Ishikawa (cell line): ENCODE results near the gene KRT82.

Experiments
- CEBPB ChIP-seq: IDR thresholded peaks from 2 replicates; pipeline ENCODE4 v1.6.1; 2012
- CREB1 ChIP-seq: IDR thresholded peaks from 2 replicates; pipeline ENCODE4 v1.6.1; 2012; ENCODE audit warnings: low read depth
- EGR1 ChIP-seq: IDR thresholded peaks from 2 replicates; pipeline ENCODE4 v1.6.1; 2012
- EP300 ChIP-seq: IDR thresholded peaks from 2 replicates; pipeline ENCODE4 v1.6.1; 2012; ENCODE audit warnings: borderline replicate concordance
- FOXM1 ChIP-seq: IDR thresholded peaks from 2 replicates; pipeline ENCODE4 v1.6.1; 2012; ENCODE audit warnings: low read depth, borderline replicate concordance
- NFIC ChIP-seq: IDR thresholded peaks from 2 replicates; pipeline ENCODE4 v1.6.1; 2012
- RAD21 ChIP-seq: IDR thresholded peaks from 2 replicates; pipeline ENCODE4 v1.6.1; 2012; ENCODE audit warnings: low read depth
- TAF1 ChIP-seq: IDR thresholded peaks from 2 replicates; pipeline ENCODE4 v1.6.1; 2012; ENCODE audit warnings: low read depth, mild to moderate bottlenecking
- TCF12 ChIP-seq: IDR thresholded peaks from 2 replicates; pipeline ENCODE4 v1.6.1; 2012; ENCODE audit warnings: low read depth
- TEAD4 ChIP-seq: IDR thresholded peaks from 2 replicates; pipeline ENCODE4 v1.6.1; 2012
- YY1 ChIP-seq: IDR thresholded peaks from 2 replicates; pipeline ENCODE4 v1.6.1; 2012; ENCODE audit warnings: low read depth
- ZBTB7A ChIP-seq: IDR thresholded peaks from 2 replicates; pipeline ENCODE4 v1.6.1; 2012; ENCODE audit warnings: low read depth
- TF ChIP-seq, protein P1 (sequence below): IDR thresholded peaks from 2 replicates; pipeline ENCODE4 v1.6.1; 2012; ENCODE audit warnings: low read depth, mild to moderate bottlenecking
- TF ChIP-seq, protein P2 (sequence below): IDR thresholded peaks from 2 replicates; pipeline ENCODE4 v1.6.1; 2012
- TF ChIP-seq, protein P3 (sequence below): IDR thresholded peaks from 2 replicates; pipeline ENCODE4 v1.6.1; 2012

KRT82 gene

DNA sequence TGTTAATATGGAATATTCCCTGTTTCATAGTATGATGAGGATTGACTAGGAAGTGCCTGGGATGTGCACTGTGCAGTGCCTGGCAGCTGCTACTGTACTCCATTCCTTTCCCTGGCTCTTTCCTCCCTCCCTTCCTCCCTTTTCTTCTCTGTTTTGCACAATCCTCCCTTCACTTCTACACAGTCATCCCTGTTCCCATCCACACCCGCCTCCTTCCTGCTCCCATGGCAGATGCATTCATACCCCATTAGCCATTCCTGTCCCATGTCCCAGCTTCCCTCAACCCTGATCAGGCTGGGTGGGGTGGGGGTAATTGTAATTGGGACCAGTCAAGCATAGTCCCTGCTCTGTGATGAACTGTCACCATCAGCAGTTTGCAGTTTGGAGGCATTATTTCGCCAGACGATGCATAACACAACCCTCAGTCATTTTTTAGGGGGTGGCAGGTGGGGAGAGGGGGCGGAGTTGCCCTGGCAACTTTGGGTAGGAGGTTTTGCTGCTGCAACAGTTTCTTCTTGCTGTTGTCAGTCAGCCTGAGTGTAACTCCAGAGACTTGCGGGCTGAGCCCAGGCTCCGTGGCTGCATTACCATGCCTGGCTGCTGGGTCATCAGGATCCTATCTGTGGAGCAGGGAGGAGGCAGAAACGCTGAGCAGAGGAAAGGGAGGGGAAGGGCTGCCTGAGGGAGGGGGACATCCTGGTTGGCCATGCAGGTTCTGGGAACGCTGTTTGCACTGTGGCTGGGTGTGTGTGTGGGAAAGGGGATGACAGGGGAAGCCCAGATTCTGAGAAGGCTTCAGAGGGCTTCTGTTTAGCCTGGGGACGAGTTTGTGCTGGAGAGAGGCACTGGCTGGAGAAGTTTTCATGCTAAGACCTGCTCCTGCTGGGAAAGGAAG is 16.6 kb downstream of the KRT82 start:
- TF ChIP-seq ZBTB7A (no peak), NFIC (no peak), EP300 (no peak), FOXM1 (no peak), YY1 (no peak), TCF12 (no peak), RAD21 (no peak), TAF1 (no peak), EGR1 (no peak), CREB1 (no peak), TEAD4 (no peak), CEBPB (no peak)
- TF ChIP-seq, protein P1, sequence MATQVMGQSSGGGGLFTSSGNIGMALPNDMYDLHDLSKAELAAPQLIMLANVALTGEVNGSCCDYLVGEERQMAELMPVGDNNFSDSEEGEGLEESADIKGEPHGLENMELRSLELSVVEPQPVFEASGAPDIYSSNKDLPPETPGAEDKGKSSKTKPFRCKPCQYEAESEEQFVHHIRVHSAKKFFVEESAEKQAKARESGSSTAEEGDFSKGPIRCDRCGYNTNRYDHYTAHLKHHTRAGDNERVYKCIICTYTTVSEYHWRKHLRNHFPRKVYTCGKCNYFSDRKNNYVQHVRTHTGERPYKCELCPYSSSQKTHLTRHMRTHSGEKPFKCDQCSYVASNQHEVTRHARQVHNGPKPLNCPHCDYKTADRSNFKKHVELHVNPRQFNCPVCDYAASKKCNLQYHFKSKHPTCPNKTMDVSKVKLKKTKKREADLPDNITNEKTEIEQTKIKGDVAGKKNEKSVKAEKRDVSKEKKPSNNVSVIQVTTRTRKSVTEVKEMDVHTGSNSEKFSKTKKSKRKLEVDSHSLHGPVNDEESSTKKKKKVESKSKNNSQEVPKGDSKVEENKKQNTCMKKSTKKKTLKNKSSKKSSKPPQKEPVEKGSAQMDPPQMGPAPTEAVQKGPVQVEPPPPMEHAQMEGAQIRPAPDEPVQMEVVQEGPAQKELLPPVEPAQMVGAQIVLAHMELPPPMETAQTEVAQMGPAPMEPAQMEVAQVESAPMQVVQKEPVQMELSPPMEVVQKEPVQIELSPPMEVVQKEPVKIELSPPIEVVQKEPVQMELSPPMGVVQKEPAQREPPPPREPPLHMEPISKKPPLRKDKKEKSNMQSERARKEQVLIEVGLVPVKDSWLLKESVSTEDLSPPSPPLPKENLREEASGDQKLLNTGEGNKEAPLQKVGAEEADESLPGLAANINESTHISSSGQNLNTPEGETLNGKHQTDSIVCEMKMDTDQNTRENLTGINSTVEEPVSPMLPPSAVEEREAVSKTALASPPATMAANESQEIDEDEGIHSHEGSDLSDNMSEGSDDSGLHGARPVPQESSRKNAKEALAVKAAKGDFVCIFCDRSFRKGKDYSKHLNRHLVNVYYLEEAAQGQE = no peak
- TF ChIP-seq, protein P2, sequence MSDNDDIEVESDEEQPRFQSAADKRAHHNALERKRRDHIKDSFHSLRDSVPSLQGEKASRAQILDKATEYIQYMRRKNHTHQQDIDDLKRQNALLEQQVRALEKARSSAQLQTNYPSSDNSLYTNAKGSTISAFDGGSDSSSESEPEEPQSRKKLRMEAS = no peak
- TF ChIP-seq, protein P3, sequence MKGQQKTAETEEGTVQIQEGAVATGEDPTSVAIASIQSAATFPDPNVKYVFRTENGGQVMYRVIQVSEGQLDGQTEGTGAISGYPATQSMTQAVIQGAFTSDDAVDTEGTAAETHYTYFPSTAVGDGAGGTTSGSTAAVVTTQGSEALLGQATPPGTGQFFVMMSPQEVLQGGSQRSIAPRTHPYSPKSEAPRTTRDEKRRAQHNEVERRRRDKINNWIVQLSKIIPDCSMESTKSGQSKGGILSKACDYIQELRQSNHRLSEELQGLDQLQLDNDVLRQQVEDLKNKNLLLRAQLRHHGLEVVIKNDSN = no peak

DNA sequence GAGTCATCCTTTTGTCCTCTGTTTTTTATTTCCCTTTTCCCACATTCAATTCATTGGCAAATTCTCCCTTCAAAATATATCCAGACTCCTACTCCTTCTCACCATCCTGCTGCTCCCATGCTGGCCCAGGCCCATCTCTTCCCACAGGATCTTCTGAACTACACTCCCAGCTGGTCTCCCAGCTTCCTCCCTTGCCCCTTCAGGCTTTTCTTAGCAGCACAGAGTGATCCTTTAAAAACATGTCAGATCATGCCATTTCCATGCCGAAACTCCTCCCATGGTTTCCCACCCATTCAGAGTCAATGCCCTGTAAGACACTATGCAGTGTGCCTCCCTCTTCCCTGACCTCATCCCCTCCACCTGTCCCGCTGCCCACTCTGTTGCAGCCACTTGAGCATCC is 18.3 kb downstream of the KRT82 start:
- TF ChIP-seq EP300 = no peak
- TF ChIP-seq EGR1 = no peak
- no peak for TF ChIP-seq TCF12
- TF ChIP-seq RAD21 = no peak

DNA sequence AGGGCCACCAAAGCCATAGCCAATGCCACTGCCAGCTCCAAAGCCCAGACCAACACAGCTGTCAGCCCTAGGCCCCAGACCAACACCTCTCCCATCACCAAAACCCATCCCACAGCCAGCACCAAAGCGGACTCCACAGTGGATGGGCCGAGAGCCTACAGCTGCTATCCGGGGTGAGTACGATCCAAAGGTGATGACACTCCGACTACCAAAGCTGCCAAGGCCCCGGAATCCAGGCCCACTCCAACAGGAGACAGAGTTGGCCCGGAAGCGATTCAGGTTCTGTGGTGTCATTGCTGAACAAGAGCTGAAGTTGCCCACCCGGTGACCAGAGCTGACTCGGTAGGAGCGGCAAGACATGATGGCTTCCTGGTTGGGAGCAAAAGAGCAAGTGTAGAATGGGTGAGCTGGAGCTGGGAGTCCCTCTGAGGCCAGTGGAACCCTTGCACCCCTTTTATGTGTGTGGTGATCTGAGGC is 20.9 kb downstream of the KRT82 start, which contains the start of gene KRT84:
Gene KRT84 (minus strand): TSS at position 427 of the 477 bp plus-strand sequence. CDS start 67 bp downstream, at position 360.
- TF ChIP-seq CEBPB = no peak

DNA sequence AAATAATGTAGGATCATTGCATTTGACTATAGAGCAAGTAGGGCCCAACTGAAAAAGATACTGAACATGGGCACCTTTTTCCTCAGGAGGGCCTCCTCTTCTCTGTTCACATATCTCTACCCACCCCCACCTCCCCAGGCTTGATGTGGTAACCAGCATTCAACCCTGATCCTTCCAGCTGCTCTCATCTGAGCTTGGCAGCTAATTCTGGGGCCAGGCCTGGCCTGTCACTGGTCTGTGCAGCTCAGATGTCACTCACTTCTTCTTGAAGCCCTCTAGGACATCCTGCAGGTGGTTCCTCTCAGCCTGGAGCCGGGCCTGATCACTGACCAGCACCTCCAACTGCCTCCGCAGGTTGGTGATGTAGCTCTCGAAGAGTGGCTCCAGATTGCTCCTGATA is 22.8 kb downstream of the KRT82 start:
- TF ChIP-seq, protein P1 = no peak
- TF ChIP-seq, protein P3 = no peak
- no peak for TF ChIP-seq RAD21
- TF ChIP-seq CEBPB = no peak
- TF ChIP-seq TCF12 = no peak
- no peak for TF ChIP-seq YY1

DNA sequence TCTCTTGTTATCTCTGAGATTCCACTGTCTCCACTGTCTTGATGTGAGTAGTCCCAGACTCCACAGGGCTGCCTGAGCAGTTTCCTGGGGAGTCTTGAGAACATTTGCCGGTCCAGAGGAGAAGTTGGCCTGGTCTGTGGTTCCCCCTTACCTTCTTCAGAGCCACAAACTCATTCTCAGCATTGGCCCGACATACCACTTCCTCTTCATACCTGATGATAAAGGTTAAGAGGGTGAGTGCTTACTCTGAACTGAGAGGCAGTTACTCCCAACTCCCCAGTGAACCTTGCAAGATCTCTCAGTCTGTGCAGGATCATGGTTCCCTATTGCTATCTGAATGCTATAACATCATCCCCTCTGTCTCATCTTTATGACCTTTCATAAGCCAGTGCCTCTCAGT is 23.3 kb downstream of the KRT82 start:
- TF ChIP-seq YY1 (no peak), TCF12 (no peak), TEAD4 (no peak), RAD21 (no peak), EP300 (no peak), EGR1 (no peak), TAF1 (no peak)
- TF ChIP-seq, protein P3 = no peak

DNA sequence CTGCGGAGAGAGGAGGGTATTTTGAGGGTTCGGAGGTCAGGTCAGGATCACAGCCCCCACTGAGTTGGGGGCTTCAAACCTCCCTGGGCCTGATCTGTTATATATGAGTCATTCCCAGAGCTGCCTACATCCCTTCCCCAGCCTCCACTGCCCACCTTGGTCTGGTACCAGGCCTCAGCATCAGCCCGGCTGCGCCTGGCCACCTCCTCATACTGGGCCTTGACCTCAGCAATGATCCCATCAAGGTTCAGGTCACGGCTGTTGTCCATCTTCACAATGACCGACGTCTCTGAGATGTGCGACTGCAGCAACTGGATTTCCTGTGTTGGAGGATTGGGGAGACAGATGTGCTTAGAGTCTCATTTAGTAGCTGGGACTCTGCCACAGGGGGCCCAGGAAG is 24.9 kb downstream of the KRT82 start:
- TF ChIP-seq CREB1 (no peak), EGR1 (no peak), TEAD4 (no peak), RAD21 (no peak)
- TF ChIP-seq, protein P1 = no peak
